IPS DF 6.9 (cell line): ENCODE measurements around the gene RTF2.

Experiments used
- DNase-seq: peaks from one replicate; pipeline ENCODE4 v3.0.0-alpha.2; 2013; ENCODE audit warnings: low read depth, low spot score
- H3K27ac ChIP-seq: one replicate; pipeline ENCODE4 v1.5.1; 2013; ENCODE audit warnings: low read length, control low read depth
- H3K27me3 ChIP-seq: 2 replicates; pipeline ENCODE4 v1.6.1; 2013; ENCODE audit warnings: mild to moderate bottlenecking, low read length; ENCODE audit not compliant: control insufficient read depth, insufficient read depth
- H3K36me3 ChIP-seq: 2 replicates; pipeline ENCODE4 v1.6.1; 2013; ENCODE audit warnings: low read length; ENCODE audit not compliant: control insufficient read depth, insufficient read depth
- H3K4me1 ChIP-seq: 2 replicates; pipeline ENCODE4 v1.6.1; 2013; ENCODE audit warnings: low read length; ENCODE audit not compliant: control insufficient read depth, insufficient read depth
- H3K4me3 ChIP-seq: 2 replicates; pipeline ENCODE4 v1.5.1; 2013; ENCODE audit warnings: mild to moderate bottlenecking, low read length
- H3K9me3 ChIP-seq: 2 replicates; pipeline ENCODE4 v1.6.1; 2013; ENCODE audit warnings: low read length, inconsistent platforms; ENCODE audit not compliant: control insufficient read depth, insufficient read depth
- WGBS: extraction: QIAGEN DNeasy Blood & Tissue Kit; methylation state at CpG from one replicate; pipeline ENCODE4 v1.1.7; 2013; ENCODE audit warnings: mixed read lengths, missing lambda C conversion rate; ENCODE audit not compliant: insufficient read length, insufficient coverage; 5-methylcytosine and 5-hydroxymethylcytosine counted together

RTF2 gene

GRCh38 chr20:56437196-56437960 lies 31.0 kb upstream of the RTF2 start:
- no peaks in the 10 kb centered on the region for H3K27me3 ChIP-seq
- no peak for DNase-seq
- H3K27ac ChIP-seq = no peak overlapping the region
- no peak overlapping the region for H3K4me3 ChIP-seq
- H3K9me3 ChIP-seq = no peaks in the 10 kb centered on the region
- no peaks in the 10 kb centered on the region for H3K36me3 ChIP-seq
- no peaks in the 10 kb centered on the region for H3K4me1 ChIP-seq
- no CpG with 5 or more reads among the region's 20 CpGs for WGBS

GRCh38 chr20:56438284-56438683 lies 30.1 kb upstream of the RTF2 start:
- DNase-seq = no peak
- Histone ChIP-seq H3K4me1 (no peaks in the 10 kb centered on the region), H3K36me3 (no peaks in the 10 kb centered on the region), H3K4me3 (no peak overlapping the region), H3K27ac (no peak overlapping the region), H3K9me3 (no peaks in the 10 kb centered on the region), H3K27me3 (no peaks in the 10 kb centered on the region)
- WGBS = no CpG with 5 or more reads among the region's 4 CpGs

- H3K9me3 ChIP-seq = no peaks in the 10 kb centered on the region
- no peaks in the 10 kb centered on the region for H3K4me1 ChIP-seq
- no peak for DNase-seq
- H3K4me3 ChIP-seq = no peak overlapping the region
- WGBS = no CpG with 5 or more reads among the region's 5 CpGs
- H3K27ac ChIP-seq = no peak overlapping the region
- no peaks in the 10 kb centered on the region for H3K27me3 ChIP-seq
- H3K36me3 ChIP-seq = no peaks in the 10 kb centered on the region
Observed at GRCh38 chr20:56439771-56440291, 28.6 kb upstream of the RTF2 start.

GRCh38 chr20:56440346-56441007 lies 27.9 kb upstream of the RTF2 start:
- no CpG with 5 or more reads among the region's 4 CpGs for WGBS
- Histone ChIP-seq H3K4me3 (no peak overlapping the region), H3K36me3 (no peaks in the 10 kb centered on the region), H3K27ac (no peak overlapping the region), H3K4me1 (no peaks in the 10 kb centered on the region), H3K9me3 (no peaks in the 10 kb centered on the region), H3K27me3 (no peaks in the 10 kb centered on the region)
- DNase-seq = no peak

- no CpG with 5 or more reads among the region's 17 CpGs for WGBS
- DNase-seq = no peak
- Histone ChIP-seq H3K27me3 (no peaks in the 10 kb centered on the region), H3K4me3 (no peak overlapping the region), H3K9me3 (no peaks in the 10 kb centered on the region), H3K36me3 (no peaks in the 10 kb centered on the region), H3K27ac (no peak overlapping the region), H3K4me1 (no peaks in the 10 kb centered on the region; the same call in 1 of the 2 replicates)
Observed at GRCh38 chr20:56442389-56443365, 25.8 kb upstream of the RTF2 start.

- H3K9me3 ChIP-seq = no peaks in the 10 kb centered on the region
- no peak overlapping the region for H3K4me3 ChIP-seq
- no peaks in the 10 kb centered on the region for H3K27me3 ChIP-seq
- WGBS = no CpG with 5 or more reads among the region's 27 CpGs
- H3K36me3 ChIP-seq = no peaks in the 10 kb centered on the region
- H3K4me1 ChIP-seq = no peaks in the 10 kb centered on the region; the same call in 1 of the 2 replicates
- H3K27ac ChIP-seq = no peak overlapping the region
- no peak for DNase-seq
Observed at GRCh38 chr20:56443654-56444540, 24.5 kb upstream of the RTF2 start.

- no peaks in the 10 kb centered on the region for H3K36me3 ChIP-seq
- H3K27me3 ChIP-seq = no peaks in the 10 kb centered on the region
- no peak for DNase-seq
- WGBS = 100% methylated on average over 1 of the region's 3 CpGs
- no peak overlapping the region for H3K4me3 ChIP-seq
- H3K4me1 ChIP-seq = no peaks in the 10 kb centered on the region; the same call in 1 of the 2 replicates
- H3K9me3 ChIP-seq = no peaks in the 10 kb centered on the region
- no peak overlapping the region for H3K27ac ChIP-seq
Observed at GRCh38 chr20:56445130-56445529, 23.3 kb upstream of the RTF2 start.

- no peak overlapping the region for H3K4me3 ChIP-seq
- H3K36me3 ChIP-seq = no peaks in the 10 kb centered on the region
- WGBS = no CpG with 5 or more reads among the region's 16 CpGs
- H3K9me3 ChIP-seq = no peaks in the 10 kb centered on the region
- no peak overlapping the region for H3K27ac ChIP-seq
- DNase-seq = no peak
- H3K27me3 ChIP-seq = no peaks in the 10 kb centered on the region
- H3K4me1 ChIP-seq = no peaks in the 10 kb centered on the region; the same call in 1 of the 2 replicates
Observed at GRCh38 chr20:56445540-56445939, 22.9 kb upstream of the RTF2 start.

- Histone ChIP-seq H3K36me3 (no peaks in the 10 kb centered on the region), H3K9me3 (no peaks in the 10 kb centered on the region), H3K27me3 (no peaks in the 10 kb centered on the region), H3K27ac (no peak overlapping the region), H3K4me1 (no peaks in the 10 kb centered on the region; the same call in 1 of the 2 replicates), H3K4me3 (no peak overlapping the region)
- DNase-seq = no peak
Observed at GRCh38 chr20:56447227-56447626, 21.2 kb upstream of the RTF2 start.
